HFFc6 (cell line): ENCODE measurements around the gene PIR. TPM values are rescaled to one million over a fixed set of nuclear protein-coding genes. Genes with fewer than 3 reads are reported as not detected.

Source experiments
- DNase-seq: peaks from one replicate; pipeline ENCODE4 v3.0.0-alpha.2; 2018
- H3K27ac Mint-ChIP-seq: 2 replicates; pipeline ENCODE4 v1.8.0; 2020; ENCODE audit warnings: mild to moderate bottlenecking, mixed read lengths
- H3K27me3 Mint-ChIP-seq: 2 replicates; pipeline ENCODE4 v1.8.0; 2021; ENCODE audit warnings: mild to moderate bottlenecking, moderate library complexity, mixed read lengths; ENCODE audit not compliant: insufficient read depth
- H3K36me3 Mint-ChIP-seq: 2 replicates; pipeline ENCODE4 v1.8.0; 2021; ENCODE audit warnings: low read depth, mixed read lengths
- H3K4me1 Mint-ChIP-seq: 2 replicates; pipeline ENCODE4 v1.8.0; 2020; ENCODE audit warnings: low read depth, mixed read lengths
- H3K4me3 Mint-ChIP-seq: 2 replicates; pipeline ENCODE4 v1.8.0; 2020; ENCODE audit warnings: mild to moderate bottlenecking, moderate library complexity, mixed read lengths
- H3K9me3 Mint-ChIP-seq: 2 replicates; pipeline ENCODE4 v1.8.0; 2020; ENCODE audit warnings: mild to moderate bottlenecking, mixed read lengths
- total RNA-seq, 6 experiments: library from RNA; stranded (reverse); fragmentation: NEBNext Ultra II Directional; extraction: Animal tissue kit (Norgen Biotek cat#: 25700); gene quantifications; 2 replicates in 1 of 6; 3 replicates in 5 of 6; pipeline ENCODE4 v1.2.3, GENCODE V29; 2021
- TF ChIP-seq, protein P1 (sequence below): fragments of 200-600 bp; sonication (generic); IDR thresholded peaks from 2 replicates; pipeline ENCODE4 v1.5.0; 2021; ENCODE audit warnings: antibody characterized with exemption, mild to moderate bottlenecking

The PIR gene
- total RNA-seq, 6 experiments from 2014 or later, result 4.3 to 8.8 (median 6.7) TPM

DNA sequence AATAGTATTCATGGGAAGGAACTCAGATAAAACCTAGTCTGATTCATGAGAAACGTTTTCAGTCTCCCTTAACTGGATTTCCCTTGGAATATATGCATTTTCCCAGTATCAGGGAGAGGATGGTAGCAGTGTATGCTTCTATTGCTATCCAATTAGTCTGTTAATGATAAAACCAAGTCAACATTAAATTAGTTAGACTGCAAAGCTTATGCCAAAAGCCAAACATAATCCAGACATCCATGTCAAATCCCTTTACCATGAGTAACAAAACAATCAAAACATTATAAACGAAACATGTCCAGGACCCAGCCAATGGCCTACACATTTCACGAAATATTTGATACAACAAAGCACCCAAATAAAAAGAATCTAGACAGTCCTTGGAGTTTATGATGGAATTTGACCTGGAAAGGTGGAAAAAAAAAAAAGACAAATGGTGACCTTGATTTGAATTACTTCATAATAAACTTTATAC, 74.4 kb downstream of the PIR start:
- peaks cover 7% of the 10 kb centered on the region for H3K9me3 Mint-ChIP-seq
- H3K4me1 Mint-ChIP-seq, result peaks cover 20% of the 10 kb centered on the region
- TF ChIP-seq, protein P1, sequence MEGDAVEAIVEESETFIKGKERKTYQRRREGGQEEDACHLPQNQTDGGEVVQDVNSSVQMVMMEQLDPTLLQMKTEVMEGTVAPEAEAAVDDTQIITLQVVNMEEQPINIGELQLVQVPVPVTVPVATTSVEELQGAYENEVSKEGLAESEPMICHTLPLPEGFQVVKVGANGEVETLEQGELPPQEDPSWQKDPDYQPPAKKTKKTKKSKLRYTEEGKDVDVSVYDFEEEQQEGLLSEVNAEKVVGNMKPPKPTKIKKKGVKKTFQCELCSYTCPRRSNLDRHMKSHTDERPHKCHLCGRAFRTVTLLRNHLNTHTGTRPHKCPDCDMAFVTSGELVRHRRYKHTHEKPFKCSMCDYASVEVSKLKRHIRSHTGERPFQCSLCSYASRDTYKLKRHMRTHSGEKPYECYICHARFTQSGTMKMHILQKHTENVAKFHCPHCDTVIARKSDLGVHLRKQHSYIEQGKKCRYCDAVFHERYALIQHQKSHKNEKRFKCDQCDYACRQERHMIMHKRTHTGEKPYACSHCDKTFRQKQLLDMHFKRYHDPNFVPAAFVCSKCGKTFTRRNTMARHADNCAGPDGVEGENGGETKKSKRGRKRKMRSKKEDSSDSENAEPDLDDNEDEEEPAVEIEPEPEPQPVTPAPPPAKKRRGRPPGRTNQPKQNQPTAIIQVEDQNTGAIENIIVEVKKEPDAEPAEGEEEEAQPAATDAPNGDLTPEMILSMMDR, result no peak
- H3K27me3 Mint-ChIP-seq, result peaks cover 2% of the 10 kb centered on the region; the same call in 1 of the 2 replicates
- DNase-seq, result no peak
- H3K27ac Mint-ChIP-seq, result peak overlapping the region; percentile 64
- H3K36me3 Mint-ChIP-seq, result peaks cover 6% of the 10 kb centered on the region; the same call in 1 of the 2 replicates
- H3K4me3 Mint-ChIP-seq, result peak overlapping the region; percentile 55; the same call in 1 of the 2 replicates

DNA sequence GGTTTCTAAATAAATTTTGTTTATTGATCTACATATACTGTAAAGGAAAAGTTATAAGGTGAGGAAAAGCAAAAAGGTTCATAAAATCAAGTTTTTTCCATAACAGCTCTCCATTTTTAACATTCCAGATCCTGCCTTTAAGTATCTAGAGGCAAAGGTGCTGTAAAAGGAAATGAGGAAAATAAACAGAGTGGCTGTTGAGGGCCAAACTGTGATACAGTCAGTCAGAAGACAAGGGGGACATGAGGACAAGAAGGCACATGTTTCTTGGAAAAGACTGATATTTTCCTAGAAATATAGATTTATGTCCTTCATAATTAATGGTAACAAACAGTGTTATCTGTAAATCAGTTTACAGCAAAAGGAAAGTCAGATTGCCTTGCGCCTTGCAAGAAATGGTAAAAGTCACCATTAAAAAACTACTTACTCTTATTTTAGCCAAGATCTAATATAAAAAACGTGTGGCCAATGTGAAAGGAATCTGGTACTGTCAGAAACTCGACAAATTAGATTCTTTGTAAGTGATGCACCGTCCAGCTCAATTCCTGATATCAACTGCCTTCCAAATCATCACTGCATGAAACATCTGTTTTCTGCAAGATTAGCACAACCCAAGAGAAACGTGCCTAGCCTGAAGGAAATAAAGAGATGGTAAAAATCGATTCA, 75.0 kb downstream of the PIR start:
- Mint-ChIP-seq H3K36me3 (peaks cover 6% of the 10 kb centered on the region; the same call in 1 of the 2 replicates), H3K9me3 (peaks cover 7% of the 10 kb centered on the region), H3K27ac (peak overlapping the region; percentile 64), H3K4me1 (peaks cover 20% of the 10 kb centered on the region), H3K4me3 (peak overlapping the region; percentile 55), H3K27me3 (peaks cover 2% of the 10 kb centered on the region; the same call in 1 of the 2 replicates)
- TF ChIP-seq, protein P1, result no peak
- DNase-seq, result peak; percentile 70

DNA sequence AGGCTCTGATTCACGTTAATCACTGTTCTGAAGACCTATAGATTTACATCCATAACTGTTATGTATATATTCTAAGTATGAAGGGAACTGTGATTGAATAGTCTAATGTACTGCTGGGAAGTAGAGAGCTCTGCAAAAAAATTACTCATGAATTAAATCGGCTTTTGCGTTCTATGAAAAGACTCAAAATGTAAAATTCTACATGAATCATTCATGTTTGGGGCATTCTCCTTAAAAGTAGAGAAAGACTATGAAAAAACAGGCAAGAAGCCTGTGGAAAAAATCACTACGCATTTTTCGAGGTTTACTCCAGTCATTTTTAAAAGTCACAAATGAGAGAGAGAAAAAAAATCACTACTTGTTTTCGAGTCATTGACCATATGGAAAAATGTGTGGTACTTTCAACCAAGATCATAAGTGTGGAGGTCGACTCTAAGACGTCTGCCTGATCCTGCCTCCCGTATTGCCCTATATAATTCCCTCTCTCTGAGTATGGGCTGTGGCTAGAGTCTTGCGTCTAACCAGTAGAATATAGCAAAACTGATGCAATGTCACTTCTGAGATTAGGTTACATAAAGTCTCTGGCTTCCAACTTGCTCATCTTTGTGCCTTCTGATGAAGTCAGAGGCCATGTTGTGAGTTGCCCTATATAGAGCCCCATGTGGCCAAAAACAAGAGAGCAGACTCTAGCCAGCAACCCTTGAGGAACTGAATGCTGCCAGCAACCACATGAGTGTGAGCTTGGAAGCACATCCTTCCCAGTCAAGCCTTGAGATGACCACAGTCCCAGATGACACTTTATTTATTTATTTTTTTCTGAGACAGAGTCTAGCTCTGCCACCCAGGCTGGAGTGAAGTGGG, 76.8 kb downstream of the PIR start:
- Mint-ChIP-seq H3K9me3 (peaks cover 7% of the 10 kb centered on the region), H3K27me3 (peaks cover 2% of the 10 kb centered on the region; the same call in 1 of the 2 replicates), H3K27ac (no peak overlapping the region), H3K4me1 (peaks cover 20% of the 10 kb centered on the region), H3K4me3 (no peak overlapping the region), H3K36me3 (peaks cover 6% of the 10 kb centered on the region; the same call in 1 of the 2 replicates)
- TF ChIP-seq, protein P1, result no peak
- DNase-seq, result no peak

DNA sequence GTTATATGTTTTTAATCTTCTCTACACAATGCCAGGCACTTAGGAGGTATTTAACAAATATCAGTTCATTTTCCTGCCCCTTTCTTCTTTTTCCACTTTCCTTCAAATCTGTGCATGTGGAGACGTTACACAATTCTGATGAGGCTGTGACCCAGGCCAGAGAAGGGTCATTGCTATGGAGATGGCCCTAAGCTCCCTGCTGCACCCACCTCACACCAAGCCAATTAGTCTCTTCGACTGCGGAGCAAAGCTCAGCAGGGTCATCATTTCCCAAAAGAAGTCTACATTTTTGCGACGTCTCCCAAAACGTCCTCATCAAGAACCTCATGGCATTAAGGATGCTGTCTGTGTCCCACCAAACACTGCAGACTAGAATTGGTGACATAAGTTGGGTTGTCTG, 80.0 kb downstream of the PIR start:
- H3K9me3 Mint-ChIP-seq, result peaks cover 7% of the 10 kb centered on the region
- no peak overlapping the region for H3K27ac Mint-ChIP-seq
- TF ChIP-seq, protein P1, result no peak
- peaks cover 6% of the 10 kb centered on the region; the same call in 1 of the 2 replicates for H3K36me3 Mint-ChIP-seq
- no peak for DNase-seq
- H3K4me3 Mint-ChIP-seq, result no peak overlapping the region
- H3K27me3 Mint-ChIP-seq, result no peaks in the 10 kb centered on the region; the same call in none of the 2 replicates
- peaks cover 7% of the 10 kb centered on the region for H3K4me1 Mint-ChIP-seq

DNA sequence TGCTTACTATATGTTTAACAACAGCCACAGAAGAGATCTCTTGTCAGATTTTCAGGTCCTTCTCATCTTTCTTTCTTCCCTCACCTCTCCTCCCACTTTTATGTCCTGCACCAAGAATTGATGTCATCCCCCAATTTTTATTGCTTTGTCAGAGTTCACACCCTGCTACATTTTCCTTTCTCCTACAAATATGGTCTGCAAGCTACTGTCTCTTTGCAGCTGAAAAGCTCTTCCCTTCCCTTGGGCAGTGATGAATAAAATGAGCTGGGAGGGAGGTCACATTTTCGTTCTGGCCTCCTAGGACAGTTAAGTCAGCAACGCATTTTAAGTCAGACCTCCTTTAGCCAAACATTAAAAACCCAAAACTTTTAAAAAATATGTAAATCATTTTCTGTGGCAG, 82.2 kb downstream of the PIR start:
- H3K9me3 Mint-ChIP-seq, result no peaks in the 10 kb centered on the region

More for the DNA sequence above, 82.2 kb downstream of the PIR start:
- TF ChIP-seq, protein P1, result no peak
- Mint-ChIP-seq H3K4me3 (no peak overlapping the region), H3K36me3 (no peaks in the 10 kb centered on the region), H3K27ac (no peak overlapping the region), H3K27me3 (no peaks in the 10 kb centered on the region; the same call in 1 of the 2 replicates), H3K4me1 (no peaks in the 10 kb centered on the region; the same call in 1 of the 2 replicates)
- DNase-seq, result no peak
